GM12878 (cell line): Measurements from ENCODE around the gene ALKBH8. TPM values are rescaled to one million over a fixed set of nuclear protein-coding genes. Genes with fewer than 3 reads are reported as not detected.
A peak's percentile ranks its signal among the peaks of the same experiment; 100 is the strongest.

Source experiments
- ATAC-seq: fragments of 200-7000 bp; cut with Tn5 transposase; 3 replicates; pipeline ENCODE4 v1.9.1; 2020; ENCODE audit warnings: mild to moderate bottlenecking, moderate library complexity
- BruUV-seq: library from RNA; stranded (reverse); fragments of 400-500 nt; replicated peaks from 2 replicates; lab custom pipeline; 2021; lab: Mats Ljungman, UMichigan
- CTCF ChIA-PET: fragments of 300-600 bp; sonication (Branson Sonifier 250); formaldehyde crosslinking; extraction: SDS; loops from one replicate; lab custom pipeline; 2021; ENCODE audit warnings: inconsistent platforms; lab: Yijun Ruan, JAX
- POLR2A ChIA-PET: fragments of 350-600 bp; formaldehyde crosslinking; extraction: SDS; loops from one replicate; lab custom pipeline; 2021; ENCODE audit warnings: inconsistent platforms; lab: Charles Lee
- RAD21 ChIA-PET: fragments of 300-600 bp; sonication (Branson Sonifier 250); formaldehyde crosslinking; loops from one replicate; lab custom pipeline; 2023; ENCODE audit warnings: antibody characterized with exemption; ENCODE audit not compliant: unreplicated experiment; lab: Charles Lee
- SMC1A ChIA-PET: fragments of 300-600 bp; sonication (Branson Sonifier 250); formaldehyde crosslinking; loops from one replicate; lab custom pipeline; 2023; ENCODE audit not compliant: unreplicated experiment, uncharacterized antibody; lab: Charles Lee
- DNase-seq: peaks from one replicate; pipeline ENCODE4 v3.0.0-alpha.2; 2011; ENCODE audit warnings: low read depth, low spot score
- FAIRE-seq: peaks from 3 replicates; lab custom pipeline; 2011; peaks lifted over from hg19 to GRCh38; lab: Jason Lieb, UNC
- H2AFZ ChIP-seq: 2 replicates; pipeline ENCODE4 v1.6.0; 2011; ENCODE audit warnings: low read depth, low read length, control low read depth; ENCODE audit not compliant: control insufficient read depth
- H3K27ac ChIP-seq: 2 replicates; pipeline ENCODE4 v1.5.1; 2011; ENCODE audit warnings: control low read depth; ENCODE audit not compliant: control insufficient read depth, insufficient read depth
- H3K27me3 ChIP-seq, 2 experiments: replicated peaks in 1 of 2; 2 replicates each; pipeline versions ENCODE4 v1.6.0 to v1.6.1; 2011; ENCODE audit warnings: low read length in 1 of 2; ENCODE audit not compliant: control insufficient read depth in 2 of 2, insufficient read depth in 2 of 2
- H3K36me3 ChIP-seq, 2 experiments: 2 replicates each; pipeline ENCODE4 v1.5.1; 2011; ENCODE audit warnings: low read length in 1 of 2; ENCODE audit not compliant: control insufficient read depth in 2 of 2, insufficient read depth in 2 of 2
- H3K4me1 ChIP-seq: 2 replicates; pipeline ENCODE4 v1.6.1; 2011; ENCODE audit warnings: mild to moderate bottlenecking, low read length, moderate library complexity, mixed read lengths; ENCODE audit not compliant: control insufficient read depth, insufficient read depth
- H3K4me2 ChIP-seq: 2 replicates; pipeline ENCODE4 v1.6.0; 2011; ENCODE audit warnings: control low read depth; ENCODE audit not compliant: control insufficient read depth, insufficient read depth
- H3K4me3 ChIP-seq: fragments of 200-600 bp; sonication (generic); 2 replicates; pipeline ENCODE4 v1.5.1; 2016
- H3K79me2 ChIP-seq: 2 replicates; pipeline ENCODE4 v1.6.0; 2011; ENCODE audit warnings: low read length; ENCODE audit not compliant: control insufficient read depth, insufficient read depth
- H3K9ac ChIP-seq: 2 replicates; pipeline ENCODE4 v1.8.0; 2011; ENCODE audit warnings: low read length, control low read depth, mixed read lengths; ENCODE audit not compliant: control insufficient read depth, insufficient read depth
- H3K9me3 ChIP-seq: replicated peaks from 3 replicates; pipeline ENCODE4 v1.5.1; 2011; ENCODE audit warnings: mild to moderate bottlenecking, low read length; ENCODE audit not compliant: control insufficient read depth, insufficient read depth
- H4K20me1 ChIP-seq: 2 replicates; pipeline ENCODE4 v1.6.0; 2011; ENCODE audit not compliant: control insufficient read depth, insufficient read depth
- CTCF ChIP-seq, 3 experiments: IDR thresholded peaks in 2 of 3; conservative IDR thresholded peaks in 1 of 3; 2 replicates each; pipeline ENCODE4 v1.5.1; 2011; ENCODE audit warnings: low read depth in 3 of 3, low read length in 3 of 3, mild to moderate bottlenecking in 3 of 3, control low read depth in 2 of 3, moderate library complexity in 2 of 3, inconsistent platforms in 1 of 3, mixed read lengths in 1 of 3; ENCODE audit not compliant: control insufficient read depth in 2 of 3, insufficient read depth in 1 of 3; ENCODE audit errors: extremely low read depth in 1 of 3
- E4F1 ChIP-seq: fragments of 450-650 bp; IDR thresholded peaks from 2 replicates; pipeline ENCODE4 v1.6.1; 2018; ENCODE audit warnings: borderline replicate concordance, mild to moderate bottlenecking; ENCODE audit not compliant: partially characterized antibody
- ELK1 ChIP-seq: IDR thresholded peaks from 2 replicates; pipeline ENCODE4 v1.6.1; 2012; ENCODE audit warnings: low read depth, low read length, improper control_type of control experiment
- MEF2A ChIP-seq: IDR thresholded peaks from 2 replicates; pipeline ENCODE4 v1.6.1; 2011; ENCODE audit warnings: low read depth, mild to moderate bottlenecking, low read length, moderate library complexity; ENCODE audit not compliant: insufficient read depth
- RB1 ChIP-seq: fragments of 450-650 bp; formaldehyde crosslinking; IDR thresholded peaks from 2 replicates; pipeline ENCODE4 v1.6.1; 2017; ENCODE audit warnings: mild to moderate bottlenecking, borderline replicate concordance
- SMC3 ChIP-seq: IDR thresholded peaks from 2 replicates; pipeline ENCODE4 v1.6.1; 2011; ENCODE audit warnings: low read length, improper control_type of control experiment, borderline replicate concordance
- SREBF1 ChIP-seq: IDR thresholded peaks from 2 replicates; pipeline ENCODE4 v1.6.1; 2012; ENCODE audit warnings: mild to moderate bottlenecking, low read length
- ZNF592 ChIP-seq: fragments of 450-650 bp; IDR thresholded peaks from 2 replicates; pipeline ENCODE4 v1.6.1; 2017; ENCODE audit warnings: mild to moderate bottlenecking, moderate library complexity
- WGBS: methylation state at CpG from one replicate; pipeline ENCODE4 v1.1.6; 2016; ENCODE audit warnings: low lambda C conversion rate; ENCODE audit not compliant: insufficient replicate concordance, insufficient coverage; ENCODE audit errors: missing lambda C conversion rate; 5-methylcytosine and 5-hydroxymethylcytosine counted together
- in situ Hi-C: fragments of 300-500 bp; cut with MboI; formaldehyde crosslinking; loops from 9 replicates; pipeline ENCODE4 v1.14.3; 2018; ENCODE audit warnings: mixed read lengths
- intact Hi-C: fragments of 100-400 bp; cut with micrococcal nuclease; formaldehyde crosslinking; loops from one replicate; pipeline ENCODE4 v1.14.2; 2022; ENCODE audit not compliant: unreplicated experiment
- polyA plus RNA-seq, 11 experiments: library from polyadenylated mRNA; depleted of rRNA in 4 of 11; unstranded in 6 of 11; stranded (reverse) in 5 of 11; fragments of >200 nt; fragmentation: Nextera tagmentation in 4 of 11; fragmentation: Illumina TruSeq in 1 of 11; extraction: Ambion mirVana in 4 of 11; extraction: Trizol in 1 of 11; gene quantifications; 1 replicate in 1 of 11; 2 replicates in 10 of 11; pipeline versions ENCODE4 v1.2.1 to v1.2.3, GENCODE V29; 2011 to 2016; ENCODE audit warnings: inconsistent platforms in 2 of 11, missing spikeins in 2 of 11, low read depth in 1 of 11
- total RNA-seq, 4 experiments: library from RNA; depleted of rRNA in 3 of 4; stranded (reverse); fragments of >200 nt in 3 of 4; fragmentation: Illumina TruSeq in 1 of 4; extraction: Trizol in 1 of 4; gene quantifications; 2 replicates each; pipeline versions ENCODE4 v1.2.1 to v1.2.3, GENCODE V29; 2013 to 2021

The ALKBH8 gene
- total and polyA plus RNA-seq, 10 of the 15 experiments (the other 5 are each of a cell fraction or from before 2014, with no cell fraction given), result 4.6 to 13.1 (median 9.5) TPM

GRCh38 chr11:107598225-107599139, 32.9 kb upstream of the ALKBH8 start:
- no TSS peak for BruUV-seq
- Histone ChIP-seq H3K79me2 (no peaks in the 10 kb centered on the region), H3K4me1 (no peaks in the 10 kb centered on the region), H3K27me3 (peaks cover 0 to 4% of the 10 kb centered on the region in 2 experiments; a peak in 1 of 4 replicates), H2AFZ (no peak overlapping the region), H3K36me3 (no peaks in the 10 kb centered on the region), H3K27ac (no peak overlapping the region), H3K9ac (no peak overlapping the region), H3K9me3 (no peaks in the 10 kb centered on the region), H4K20me1 (no peaks in the 10 kb centered on the region), H3K4me2 (no peak overlapping the region), H3K4me3 (no peak overlapping the region)
- POLR2A ChIA-PET, result no interaction called here
- SMC1A ChIA-PET, result interaction anchor here (0.7 to 6.9 kb wide), 11 partner anchors 11 to 1064 kb away, joined by 3 to 109 read pairs (median 5); no protein-coding TSS in a partner anchor
- CTCF ChIA-PET, result interaction anchor here (0.8 to 12.7 kb wide), 9 partner anchors 11 to 182 kb away, joined by 3 to 206 read pairs (median 4); no protein-coding TSS in a partner anchor
- no peak for FAIRE-seq
- DNase-seq, result no peak
- RAD21 ChIA-PET, result interaction anchor here (2.0 to 9.6 kb wide), 2 partner anchors 72 to 89 kb away, joined by 4 to 104 read pairs; no protein-coding TSS in a partner anchor
- intact Hi-C loops (loop anchor here (2.0 kb wide), 1 partner anchor 90 kb away; no protein-coding TSS in a partner anchor), in situ Hi-C loops (no loop called here)
- peak; percentile 99 for ATAC-seq
- 34% methylated on average over 6 of the region's 6 CpGs for WGBS
- TF ChIP-seq RB1 (no peak), ZNF592 (no peak), E4F1 (no peak), ELK1 (no peak), SMC3 (peak; percentile 38; the same call in 1 of the 2 replicates), SREBF1 (no peak), MEF2A (0 out of 2 replicates have a peak, but pooled peaks have one; percentile 26), CTCF (IDR thresholded peaks at IDR 0.05 in 2 of 3, conservative IDR thresholded peaks at IDR 0.05 in 1 of 3; ENCODE audit: control insufficient read depth in 2 of 3, extremely low read depth in 1 of 3, insufficient read depth in 1 of 3, low read depth in 3 of 3, low read length in 3 of 3) (peak; percentile 60 to 77 (median 66))
